Colon (tissue), 2 donors: ENCODE results near the gene TNNT1.
"Not testable (repeated sequence)": the region's sequence is repeated elsewhere in the genome, so short reads cannot be mapped to it uniquely, and the experiment has no call there.

Source experiments
- FAIRE-seq: peaks from 2 replicates; lab custom pipeline; 2012; peaks lifted over from hg19 to GRCh38; lab: Jason Lieb, UNC
- donor health status: control.
- donor health status: control.

The TNNT1 gene

DNA sequence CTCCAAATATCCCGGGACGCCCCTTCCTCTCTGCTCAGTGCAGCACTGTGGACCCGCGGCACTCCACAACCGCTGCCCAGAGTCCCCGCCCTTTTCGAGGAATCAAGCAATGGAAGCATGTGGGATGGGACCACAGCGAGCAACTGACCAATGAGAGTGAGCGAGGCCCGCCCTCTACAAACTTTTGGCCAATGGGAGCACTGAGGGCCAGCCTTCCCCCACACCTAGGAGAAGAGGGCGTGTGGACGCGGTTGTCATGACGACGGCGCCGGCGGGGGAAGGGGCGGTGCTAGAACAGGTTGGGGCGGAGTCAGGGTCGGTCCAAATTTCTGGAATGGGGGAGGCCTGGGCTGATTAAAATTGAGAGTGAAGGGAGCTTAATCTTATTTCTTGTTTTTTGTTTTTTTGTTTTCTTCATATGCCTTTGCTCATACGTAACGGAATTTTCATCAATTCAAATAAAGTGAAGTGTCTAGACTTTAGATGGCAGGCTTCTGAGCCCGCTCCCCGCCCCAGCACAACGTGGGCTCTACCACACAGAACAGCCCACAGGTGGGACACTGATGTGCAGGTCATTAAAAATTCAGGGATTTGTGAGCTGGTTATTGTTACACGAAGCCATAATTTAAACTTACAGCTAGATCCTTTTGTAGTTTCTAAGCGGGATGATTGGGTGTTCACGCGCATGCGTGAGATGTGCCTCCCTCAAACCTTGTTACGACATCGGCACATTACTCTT, 17.7 kb upstream of the TNNT1 start, which contains the start of gene DNAAF3:
DNAAF3 (minus strand) TSS at position 84 of the 739 bp plus-strand sequence. CDS start 200 bp downstream, outside the sequence.
- FAIRE-seq: no peak

DNA sequence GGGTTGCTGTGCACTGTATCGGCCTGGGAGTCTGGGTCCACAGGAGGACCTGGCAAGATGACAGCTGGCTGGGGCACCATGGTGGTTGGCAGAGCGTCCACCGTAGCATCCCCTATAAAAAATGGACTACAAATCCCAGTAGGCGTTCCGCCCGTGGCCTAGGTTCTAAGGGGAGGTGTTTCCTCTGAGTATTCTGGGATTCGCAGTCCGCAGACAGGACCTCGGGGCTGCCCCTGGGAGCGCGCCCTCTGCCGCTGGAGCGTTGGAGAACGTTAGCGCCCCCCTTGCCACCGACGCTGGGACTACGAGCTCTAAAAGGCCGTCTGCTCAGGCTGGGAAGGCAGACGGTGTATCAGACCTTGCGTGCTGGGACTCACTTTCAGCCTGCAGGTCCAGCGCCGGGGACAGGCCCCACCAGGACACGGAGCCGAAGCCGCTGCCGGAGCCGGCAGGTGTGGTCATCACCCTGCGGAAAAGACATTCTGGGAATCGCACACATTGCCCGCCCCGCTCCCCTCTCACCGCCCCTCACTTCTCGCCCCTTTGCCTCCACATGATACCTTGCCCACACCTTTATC, 17.0 kb upstream of the TNNT1 start:
- no peak for FAIRE-seq

DNA sequence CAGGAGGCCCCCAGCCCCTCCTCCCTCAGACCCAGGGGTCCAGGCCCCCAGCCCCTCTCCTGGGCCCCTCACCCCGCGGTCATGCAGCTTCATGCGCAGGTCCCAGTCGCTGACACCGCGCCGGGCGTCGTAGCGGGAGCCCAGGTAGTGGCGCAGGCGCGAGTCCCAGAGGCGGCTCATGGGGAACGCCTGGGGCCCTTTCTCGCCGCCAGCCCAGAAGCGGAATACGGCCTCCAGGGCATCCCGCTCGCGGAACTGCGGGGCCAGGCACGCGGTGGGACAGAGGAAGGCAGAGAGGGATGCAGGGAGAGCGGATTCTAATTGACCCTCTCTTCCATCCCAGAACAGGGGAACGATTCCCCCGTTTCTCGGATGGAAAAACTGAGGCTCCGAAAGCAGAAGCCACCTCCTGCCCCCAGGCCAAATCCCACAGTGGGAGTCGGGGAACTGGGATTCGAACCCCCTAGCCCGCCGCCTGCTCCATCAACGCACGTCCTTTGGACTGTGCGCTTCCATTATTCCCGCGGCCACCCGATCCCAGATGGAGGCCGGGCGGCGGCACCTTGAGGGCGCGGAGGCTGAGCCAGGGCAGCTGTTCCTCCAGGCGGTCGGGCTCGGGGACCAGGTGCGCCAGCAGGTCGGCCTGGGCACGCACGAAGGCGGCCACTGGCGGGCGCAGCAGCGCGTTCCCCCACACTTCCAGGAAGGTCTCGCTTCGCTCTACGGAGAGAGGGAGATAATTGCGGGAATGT, 12.7 kb upstream of the TNNT1 start:
- no peak for FAIRE-seq

DNA sequence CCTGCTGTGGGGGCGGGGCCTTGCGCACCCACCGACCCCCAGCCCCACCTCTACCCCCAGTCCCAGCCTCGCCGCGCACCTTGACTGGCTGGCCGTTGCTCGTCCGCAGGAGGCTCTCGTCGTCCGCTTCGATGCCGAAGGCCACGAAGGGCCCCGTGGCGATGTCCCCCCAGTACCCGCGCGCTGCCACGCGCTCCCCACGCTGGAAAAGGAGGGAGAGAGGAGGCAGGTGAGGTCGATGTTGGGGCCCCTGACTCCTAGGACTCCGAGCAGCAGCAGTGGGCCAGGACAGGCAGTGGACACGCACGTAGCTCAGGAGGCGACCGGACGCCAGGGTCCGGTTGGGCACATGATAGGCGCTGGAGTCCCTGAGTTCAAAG, 12.0 kb upstream of the TNNT1 start:
- no peak for FAIRE-seq

DNA sequence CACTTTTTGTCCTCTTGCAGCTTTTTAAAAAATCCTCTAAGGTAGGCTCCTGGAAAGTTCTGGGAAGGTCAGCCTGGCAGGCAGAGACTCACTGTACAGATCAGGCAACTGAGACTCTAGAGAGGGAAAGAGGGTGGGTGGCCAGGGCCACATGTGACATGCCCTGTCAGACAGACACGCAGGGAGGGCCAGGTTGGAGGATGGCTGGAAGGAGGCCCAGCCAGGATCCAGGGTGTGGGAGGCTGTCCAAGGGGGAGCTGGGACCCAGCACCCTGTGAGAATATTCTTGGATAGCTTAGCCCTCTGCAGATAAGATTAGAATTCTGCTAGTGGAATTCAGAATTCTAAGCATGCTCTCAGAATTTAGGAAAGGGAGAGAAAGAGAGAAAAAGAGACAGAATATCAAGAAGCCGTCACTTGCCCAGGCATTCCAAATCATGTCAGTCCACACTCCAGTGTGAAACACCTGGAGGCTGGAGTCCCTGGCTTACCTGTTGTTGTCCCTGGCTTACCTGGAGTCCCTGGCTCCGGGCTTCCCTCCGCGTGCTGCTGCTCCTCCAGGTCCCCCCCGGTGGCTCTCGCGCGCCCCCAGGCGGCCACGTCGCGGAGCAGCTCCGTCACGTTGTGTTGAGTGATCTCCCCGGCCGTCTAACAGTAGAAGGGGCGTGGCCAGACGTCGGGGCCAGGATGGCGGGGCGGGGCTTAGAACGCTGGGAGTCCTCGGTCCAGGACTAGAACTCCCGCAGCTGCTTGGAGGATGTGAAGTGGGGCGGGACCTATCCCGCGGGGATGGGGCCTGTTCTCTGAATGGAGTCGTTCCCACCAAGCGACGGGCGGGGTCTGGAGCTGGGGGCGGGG, 11.4 kb upstream of the TNNT1 start:
- FAIRE-seq: no peak

DNA sequence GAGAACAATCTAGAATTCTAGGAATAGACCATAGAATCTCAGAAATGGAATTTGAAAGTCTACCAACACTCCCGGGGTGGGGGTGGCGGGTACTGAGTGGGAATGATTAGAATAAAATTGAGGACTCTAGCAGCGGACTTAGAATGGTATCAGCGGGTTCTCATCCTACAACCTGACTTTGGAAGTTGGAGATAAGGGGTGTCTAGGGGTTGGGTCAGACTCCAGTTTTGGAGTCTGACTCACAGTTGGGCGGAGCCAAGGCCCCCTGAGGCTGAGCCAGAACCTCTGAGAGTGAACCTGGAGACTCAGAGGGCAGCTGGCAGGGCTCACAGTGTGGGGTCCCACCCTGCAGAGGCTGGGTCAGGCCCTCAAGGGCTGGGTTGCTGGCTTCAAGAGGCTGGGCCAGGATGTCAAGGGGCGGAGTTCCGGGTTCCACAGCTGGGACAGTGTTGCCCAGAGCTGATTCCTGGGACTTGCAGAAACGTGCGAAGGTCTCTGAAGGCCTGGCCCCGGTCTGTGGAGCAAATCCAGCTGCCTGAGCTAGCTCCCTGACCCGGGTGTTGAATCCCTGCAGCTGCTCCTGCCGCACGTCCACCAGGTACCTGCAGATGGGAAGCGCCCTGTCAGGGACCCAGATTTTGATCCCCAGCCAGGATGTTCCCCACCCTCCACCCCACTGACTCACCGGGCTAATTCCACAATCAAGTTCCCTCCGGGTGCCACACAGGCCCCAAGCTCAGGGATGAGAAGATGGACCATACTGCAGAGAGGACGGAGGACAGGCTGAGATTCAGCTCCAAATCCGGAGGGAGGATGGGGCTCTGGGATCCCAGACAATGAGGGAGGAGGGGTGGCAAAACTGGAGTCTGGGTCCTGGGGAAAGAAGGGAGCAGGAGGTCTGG, 10.1 kb upstream of the TNNT1 start:
- FAIRE-seq: no peak

DNA sequence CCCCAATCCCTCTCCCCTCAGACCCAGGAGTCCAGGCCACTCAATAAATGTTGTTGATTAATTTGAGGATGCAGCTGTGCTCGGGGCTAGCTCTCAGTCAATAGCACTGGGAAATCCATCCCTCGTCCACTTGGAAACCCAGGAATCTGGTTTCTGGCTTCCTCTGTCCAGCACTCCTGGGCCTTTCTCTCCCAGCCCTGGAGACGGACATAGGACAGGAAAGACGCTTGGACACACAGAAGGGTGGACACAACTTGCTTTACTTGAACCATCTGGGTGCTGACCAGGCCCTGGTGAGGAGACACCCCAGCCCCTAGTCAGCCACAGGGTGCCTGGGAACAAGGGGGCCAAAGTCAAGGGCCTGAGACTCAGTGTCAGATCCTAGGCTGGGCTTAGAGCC, 9.4 kb upstream of the TNNT1 start:
- no peak for FAIRE-seq

DNA sequence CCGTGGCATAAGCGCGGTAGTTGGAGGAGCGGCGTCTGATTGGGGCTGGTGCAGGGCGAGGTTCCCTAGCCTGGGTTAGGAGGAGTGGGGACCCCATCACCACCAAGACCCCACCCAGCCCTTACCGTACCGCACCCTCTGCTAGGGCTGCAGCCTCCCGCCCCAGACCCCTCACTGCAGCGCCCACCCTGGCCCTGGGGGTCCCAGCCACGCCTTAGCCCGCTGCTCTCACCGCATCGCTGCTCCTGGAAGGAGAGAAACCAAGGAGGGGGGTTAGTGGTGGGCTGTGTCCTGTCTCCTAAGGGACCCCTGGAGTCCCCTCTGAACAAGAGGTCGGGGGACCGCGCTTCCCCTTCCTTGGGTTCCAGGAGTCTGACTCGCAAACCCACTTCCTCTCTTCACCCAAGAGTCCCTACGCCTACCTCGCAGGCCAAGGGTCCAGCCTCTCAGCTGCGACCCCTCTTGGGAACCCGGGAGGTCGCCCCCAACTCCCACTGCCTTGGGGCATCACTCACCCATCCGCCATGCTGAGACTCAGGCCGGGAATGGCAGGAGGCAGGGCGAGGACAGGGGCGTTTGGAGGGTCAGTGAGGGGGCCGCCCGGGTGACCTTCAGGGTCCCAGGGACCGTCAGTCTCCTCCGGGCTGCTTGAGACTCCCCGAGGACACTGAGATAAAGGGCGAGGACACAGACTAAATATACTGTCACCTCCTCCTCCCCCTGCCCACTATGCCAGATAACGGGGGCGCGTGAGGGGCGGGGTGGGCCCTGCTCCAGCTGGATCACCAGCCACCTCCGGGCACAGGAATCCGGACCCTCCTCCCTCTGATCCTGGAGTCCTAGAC, 8.3 kb upstream of the TNNT1 start, which contains the start of gene TNNI3:
TNNI3 (minus strand) TSS at position 669 of the 845 bp plus-strand sequence; CDS start at position 526, 143 bp downstream.
- no peak for FAIRE-seq

DNA sequence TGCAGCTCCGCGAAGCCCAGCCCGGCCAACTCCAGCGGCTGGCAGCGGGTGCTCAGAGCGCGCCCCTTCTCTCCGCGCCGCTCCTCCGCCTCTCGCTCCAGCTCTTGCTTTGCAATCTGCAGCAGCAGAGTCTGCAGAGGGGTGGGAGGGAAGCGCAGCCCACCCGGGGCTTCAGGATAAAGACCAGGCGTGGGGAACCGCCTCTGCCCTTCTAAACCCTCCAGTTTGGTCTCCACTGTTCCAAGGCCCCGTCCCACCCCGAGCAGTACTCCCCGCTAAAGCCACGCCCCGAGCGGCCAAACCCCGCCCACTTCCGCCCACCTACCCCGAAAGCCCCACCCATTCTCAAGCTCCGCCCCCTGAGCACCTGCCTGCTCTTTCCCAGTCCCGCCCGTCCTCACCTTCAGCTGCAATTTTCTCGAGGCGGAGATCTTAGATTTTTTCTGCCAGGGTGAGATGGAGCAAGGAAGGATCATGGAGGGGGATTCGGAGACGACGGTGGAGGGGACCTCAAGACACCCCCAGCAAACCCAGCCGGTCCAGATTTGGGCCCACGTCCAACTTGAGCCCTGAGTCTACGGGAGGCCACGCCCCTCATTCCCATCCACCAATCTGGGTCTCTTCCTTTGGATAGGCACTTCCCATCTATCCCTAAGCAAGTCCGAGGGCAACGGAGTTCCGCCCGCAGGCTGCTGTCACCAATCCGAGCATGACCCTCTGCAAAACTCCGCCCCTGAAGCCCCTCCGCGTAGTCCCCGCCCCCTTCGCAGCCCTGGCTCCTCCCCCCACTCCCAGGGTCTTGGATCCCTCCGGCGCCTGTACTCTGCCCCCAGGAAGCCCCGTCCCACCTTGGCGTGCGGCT, 7.4 kb upstream of the TNNT1 start:
- FAIRE-seq: no peak

DNA sequence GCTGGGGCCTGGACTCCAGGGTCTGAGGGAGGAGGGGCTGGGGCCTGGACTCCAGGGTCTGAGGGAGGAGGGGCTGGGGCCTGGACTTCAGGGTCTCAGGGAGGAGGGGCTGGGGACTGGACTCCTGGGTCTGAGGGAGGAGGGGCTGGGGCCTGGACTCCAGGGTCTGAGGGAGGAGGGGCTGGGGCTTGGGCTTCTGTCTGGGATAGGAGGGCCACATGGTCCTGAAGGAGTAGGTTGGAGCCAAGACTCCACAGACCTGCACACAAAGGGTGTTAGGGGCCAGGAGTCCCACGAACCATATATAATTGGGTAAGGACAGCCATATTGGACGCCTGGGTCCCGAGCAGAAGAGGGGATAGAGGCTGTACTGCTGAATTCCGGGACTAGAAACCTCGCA, 6.8 kb upstream of the TNNT1 start:
- FAIRE-seq: not testable (repeated sequence)

DNA sequence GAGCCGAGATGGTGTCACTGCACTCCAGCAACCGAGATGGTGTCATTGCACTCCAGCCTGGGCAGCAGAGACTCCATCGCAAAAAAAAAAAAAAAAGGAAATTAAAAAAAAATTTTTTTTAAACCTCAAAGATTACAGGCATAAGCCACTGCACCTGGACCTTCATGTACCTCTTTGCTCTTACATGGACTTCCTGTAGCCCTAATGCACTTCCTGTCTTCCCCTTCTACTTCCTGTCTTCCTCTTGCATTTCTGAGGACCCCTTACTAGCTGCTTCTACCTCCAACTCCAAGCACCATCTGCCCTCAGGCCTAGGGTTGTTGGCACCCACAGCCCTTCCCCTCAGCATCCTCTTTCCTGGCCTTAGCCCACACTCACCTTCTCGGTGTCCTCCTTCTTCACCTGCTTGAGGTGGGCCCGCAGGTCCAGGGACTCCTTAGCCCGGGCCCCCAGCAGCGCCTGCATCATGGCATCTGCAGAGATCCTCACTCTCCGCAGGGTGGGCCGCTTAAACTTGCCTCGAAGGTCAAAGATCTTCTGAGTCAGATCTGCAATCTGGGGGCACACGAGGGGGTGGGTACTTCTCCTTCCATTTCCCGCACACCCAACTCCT, 4.8 kb upstream of the TNNT1 start:
- no peak for FAIRE-seq

DNA sequence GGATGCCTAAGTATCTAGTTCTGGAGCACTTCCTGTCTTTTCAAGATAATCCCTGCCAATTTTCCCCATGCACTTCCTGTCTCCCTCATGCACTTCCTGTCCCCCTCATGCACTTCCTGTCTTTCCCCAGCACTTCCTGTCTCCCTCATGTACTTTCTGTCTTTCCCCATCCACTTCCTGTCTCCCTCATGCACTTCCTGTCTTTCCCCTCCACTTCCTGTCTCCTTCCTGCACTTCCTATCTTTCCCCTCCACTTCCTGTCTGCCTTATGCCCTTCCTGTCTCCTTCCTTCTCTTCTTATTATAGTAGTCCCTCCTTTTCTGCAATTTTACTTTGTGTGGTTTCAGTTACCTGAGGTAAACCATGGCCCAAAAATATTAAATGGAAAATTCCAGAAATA, 3.0 kb upstream of the TNNT1 start:
- FAIRE-seq: no peak

DNA sequence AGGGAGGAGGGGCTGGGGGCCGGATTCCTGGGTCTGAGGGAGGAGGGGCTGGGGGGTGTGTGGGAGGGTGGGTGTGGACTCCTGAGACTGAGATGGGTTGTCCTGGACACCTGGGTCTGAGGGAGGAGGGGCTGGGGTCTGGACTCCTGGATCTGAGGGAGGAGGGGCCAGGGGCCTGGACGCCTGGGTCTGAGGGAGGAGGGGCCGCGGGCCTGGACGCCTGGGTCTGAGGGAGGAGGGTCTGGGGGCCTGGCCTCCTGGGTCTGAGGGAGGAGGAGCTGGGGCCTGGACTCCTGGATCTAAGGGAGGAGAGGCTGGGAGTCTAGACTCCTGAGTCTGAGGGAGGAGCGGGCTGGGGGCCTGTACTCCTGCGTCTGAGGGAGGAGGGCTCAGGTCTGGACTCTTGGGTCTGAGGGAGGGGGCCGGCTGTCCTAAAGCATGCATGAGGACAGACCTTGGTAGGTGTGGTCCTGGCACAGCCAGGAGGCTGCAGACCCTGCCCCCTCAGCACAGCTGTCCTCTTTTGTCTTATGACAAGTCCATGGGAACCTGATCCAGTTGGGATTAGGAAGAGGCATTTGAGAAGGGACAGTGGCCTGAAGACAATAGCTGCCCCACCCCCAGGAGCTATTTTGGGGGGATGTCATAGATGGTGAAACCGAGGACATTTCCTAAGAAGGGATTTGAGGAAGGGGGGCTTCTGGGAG, 1.3 kb downstream of the TNNT1 start:
- no peak for FAIRE-seq

DNA sequence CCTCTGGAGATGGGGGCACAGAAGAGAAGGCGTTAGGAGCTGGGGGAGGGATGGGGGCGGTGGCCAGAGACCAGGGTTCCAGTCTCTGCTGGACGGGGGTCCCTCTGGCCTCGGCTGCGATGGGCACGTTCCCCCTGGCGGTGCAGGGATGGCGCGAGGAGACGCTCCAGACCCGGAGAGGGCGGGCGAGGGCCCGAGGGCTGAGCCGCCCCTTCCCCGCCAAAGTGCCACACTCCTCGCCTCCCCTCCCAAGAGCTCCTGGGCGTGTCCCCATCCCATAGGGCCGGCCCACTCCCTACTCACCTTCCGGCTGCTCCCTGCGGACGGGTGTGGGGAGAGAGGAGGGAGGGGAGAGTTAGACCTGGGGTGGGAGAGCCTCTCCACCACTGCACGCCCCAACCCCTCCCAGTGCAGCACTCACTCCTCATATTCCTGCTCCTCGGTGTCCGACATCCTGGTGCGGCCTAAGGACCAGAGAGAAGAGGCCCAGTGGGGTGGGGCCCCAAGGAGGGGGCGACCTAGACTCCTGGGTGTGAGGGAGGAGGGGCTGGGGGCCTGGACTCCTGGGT, 2.2 kb downstream of the TNNT1 start:
- FAIRE-seq: no peak

DNA sequence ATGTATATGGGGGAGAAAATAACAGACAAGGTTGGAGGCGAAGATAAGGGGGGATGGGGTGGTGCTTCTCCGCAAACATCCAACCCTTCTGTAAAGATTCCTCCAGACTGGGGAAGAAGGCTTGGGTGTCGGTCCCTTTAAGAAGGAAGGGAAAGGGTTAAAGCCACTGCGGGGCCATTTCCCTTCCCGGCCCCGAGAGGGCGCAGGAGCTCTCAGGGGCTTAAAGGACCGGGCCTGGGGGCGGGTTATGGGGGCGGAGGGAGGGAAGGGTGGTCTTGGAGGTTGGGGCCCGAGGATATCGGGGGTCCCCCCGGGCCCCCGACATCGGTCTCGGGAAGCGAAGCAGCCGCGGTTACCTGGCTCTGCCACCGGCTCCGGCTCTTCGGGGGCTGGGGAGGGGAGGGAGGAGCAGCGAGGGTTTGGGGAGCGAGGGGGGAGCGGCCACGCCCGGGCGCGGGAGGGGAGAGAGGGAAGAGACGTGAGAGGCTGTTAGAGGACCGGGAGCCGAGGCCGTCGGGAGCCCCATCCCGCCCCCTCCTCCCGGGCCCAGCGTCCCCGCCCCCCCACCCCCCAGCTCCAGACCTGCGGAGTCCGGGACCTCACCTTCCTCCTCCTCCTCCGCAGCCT, 2.8 kb downstream of the TNNT1 start:
- FAIRE-seq: no peak

DNA sequence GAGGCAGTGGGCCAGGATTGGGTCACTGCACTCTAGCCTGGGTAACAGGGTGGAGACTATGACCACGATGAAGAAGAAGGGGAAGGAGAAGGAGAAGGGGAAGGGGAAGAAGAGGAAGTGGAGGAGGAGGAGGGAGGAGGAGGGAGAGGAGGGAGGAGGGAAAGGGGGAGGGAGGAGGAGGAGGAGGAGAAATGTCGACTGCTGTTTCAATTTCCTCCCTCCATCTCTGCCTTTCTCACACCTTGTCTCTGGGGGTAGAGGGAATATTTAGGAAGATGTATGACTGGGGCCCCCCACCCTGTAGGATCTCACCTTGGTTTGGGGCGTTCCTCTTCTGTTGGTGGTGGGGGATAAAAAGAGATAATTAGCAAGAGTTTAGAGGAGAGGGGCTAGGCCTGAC, 3.8 kb downstream of the TNNT1 start:
- FAIRE-seq: no peak

DNA sequence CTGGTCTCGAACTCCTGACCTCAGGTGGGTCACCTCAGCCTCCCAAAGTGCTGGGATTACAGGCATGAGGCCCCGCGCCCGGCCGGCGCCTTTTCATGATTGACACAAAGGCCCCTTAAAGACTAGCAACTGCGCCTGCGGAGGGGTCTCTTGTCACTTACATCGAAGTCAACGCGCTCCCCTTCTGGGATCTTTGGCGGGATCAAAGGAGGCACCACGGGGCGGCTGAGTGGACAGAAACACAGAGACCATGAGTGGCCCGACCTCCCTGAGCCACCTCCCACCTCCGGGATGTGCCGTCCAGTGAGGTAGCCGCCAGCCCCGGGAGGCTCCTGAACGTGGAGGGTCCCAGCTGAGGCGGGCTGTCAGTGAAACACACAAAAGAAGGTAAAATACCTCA, 7.3 kb downstream of the TNNT1 start:
- FAIRE-seq: no peak
